ENCODE results near the gene SMAGP. TPM values are rescaled to one million over a fixed set of nuclear protein-coding genes. Genes with fewer than 3 reads are reported as not detected.

The SMAGP gene
- total RNA-seq, 2 experiments from 2014 or later = 2.5 to 3.0 TPM

DNA sequence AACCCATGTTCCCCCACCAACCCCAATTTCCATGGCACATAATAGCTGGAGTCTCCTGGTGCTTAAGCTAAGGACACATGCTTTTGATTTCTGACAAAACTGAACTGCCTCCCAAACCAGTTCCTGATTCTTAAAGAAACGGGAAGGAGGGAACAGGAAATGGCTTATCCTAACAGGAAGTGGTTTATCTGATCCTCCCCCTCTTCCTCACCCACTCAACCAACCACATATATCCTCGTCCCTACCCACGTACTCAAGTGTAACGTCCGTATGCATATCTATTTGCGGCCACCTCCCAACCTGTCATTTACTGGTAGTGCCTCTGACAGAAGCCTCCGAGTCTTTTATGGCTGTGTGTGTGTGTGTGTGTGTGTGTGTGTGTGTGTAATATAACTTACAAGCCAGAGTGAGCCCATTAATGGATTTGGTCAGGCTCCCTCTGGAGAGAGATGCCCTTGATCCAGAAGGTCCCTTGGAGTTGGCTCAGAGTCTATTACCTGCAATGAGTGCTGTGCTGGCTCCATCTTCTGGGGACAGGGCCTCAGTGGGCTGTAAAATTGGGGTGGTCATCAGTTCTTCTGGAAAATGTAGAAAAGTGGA, 23.9 kb downstream of the SMAGP start:
- Histone ChIP-seq H3K9me3 (ENCODE audit: control insufficient read depth in 1 of 2, insufficient read depth in 1 of 2, low read length in 2 of 2) (no peaks in the 10 kb centered on the region), H3K27ac (ENCODE audit: low read depth in 1 of 2, low read length in 2 of 2) (peak overlapping the region; percentile 55 to 74), H3K4me1 (ENCODE audit: insufficient read depth, low read length) (peaks cover 53% of the 10 kb centered on the region), H3K4me3 (ENCODE audit: low read length) (no peak overlapping the region), H3K36me3 (ENCODE audit: insufficient read depth, low read length) (peaks cover 28% of the 10 kb centered on the region), H3K27me3 (ENCODE audit: control insufficient read depth in 1 of 2, insufficient read depth in 2 of 2, low read length in 2 of 2) (no peaks in the 10 kb centered on the region)
- ChIA-PET POLR2A (interaction anchor here (1.2 to 3.4 kb wide), 5 partner anchors 7 to 197 kb away, joined by 4 to 39 read pairs (median 7); partner anchors contain the start of genes DAZAP2, POU6F1 and SMAGP), CTCF (no interaction called here)
- intact Hi-C loops (cut with DNase I, micrococcal nuclease) = loop anchor here in 1 of 2 experiments (10.0 kb wide), 1 partner anchor 482 kb away; the partner anchor contains the start of gene ATF1
- TF ChIP-seq, protein P1, sequence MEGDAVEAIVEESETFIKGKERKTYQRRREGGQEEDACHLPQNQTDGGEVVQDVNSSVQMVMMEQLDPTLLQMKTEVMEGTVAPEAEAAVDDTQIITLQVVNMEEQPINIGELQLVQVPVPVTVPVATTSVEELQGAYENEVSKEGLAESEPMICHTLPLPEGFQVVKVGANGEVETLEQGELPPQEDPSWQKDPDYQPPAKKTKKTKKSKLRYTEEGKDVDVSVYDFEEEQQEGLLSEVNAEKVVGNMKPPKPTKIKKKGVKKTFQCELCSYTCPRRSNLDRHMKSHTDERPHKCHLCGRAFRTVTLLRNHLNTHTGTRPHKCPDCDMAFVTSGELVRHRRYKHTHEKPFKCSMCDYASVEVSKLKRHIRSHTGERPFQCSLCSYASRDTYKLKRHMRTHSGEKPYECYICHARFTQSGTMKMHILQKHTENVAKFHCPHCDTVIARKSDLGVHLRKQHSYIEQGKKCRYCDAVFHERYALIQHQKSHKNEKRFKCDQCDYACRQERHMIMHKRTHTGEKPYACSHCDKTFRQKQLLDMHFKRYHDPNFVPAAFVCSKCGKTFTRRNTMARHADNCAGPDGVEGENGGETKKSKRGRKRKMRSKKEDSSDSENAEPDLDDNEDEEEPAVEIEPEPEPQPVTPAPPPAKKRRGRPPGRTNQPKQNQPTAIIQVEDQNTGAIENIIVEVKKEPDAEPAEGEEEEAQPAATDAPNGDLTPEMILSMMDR (IDR thresholded peaks at IDR 0.05) = no peak
- peak; percentile 78 for ATAC-seq (ENCODE audit: poor library complexity)
- Mint-ChIP-seq H3K27me3 (no peaks in the 10 kb centered on the region), H3K27ac (peak overlapping the region; percentile 84), H3K9me3 (no peaks in the 10 kb centered on the region), H3K4me1 (ENCODE audit: low read depth) (peaks cover 67% of the 10 kb centered on the region), H3K36me3 (ENCODE audit: low read depth) (peaks cover 46% of the 10 kb centered on the region), H3K4me3 (peak overlapping the region; percentile 4)
- peak in 8 of 14 experiments; percentile 7 to 72 (median 44) for DNase-seq

DNA sequence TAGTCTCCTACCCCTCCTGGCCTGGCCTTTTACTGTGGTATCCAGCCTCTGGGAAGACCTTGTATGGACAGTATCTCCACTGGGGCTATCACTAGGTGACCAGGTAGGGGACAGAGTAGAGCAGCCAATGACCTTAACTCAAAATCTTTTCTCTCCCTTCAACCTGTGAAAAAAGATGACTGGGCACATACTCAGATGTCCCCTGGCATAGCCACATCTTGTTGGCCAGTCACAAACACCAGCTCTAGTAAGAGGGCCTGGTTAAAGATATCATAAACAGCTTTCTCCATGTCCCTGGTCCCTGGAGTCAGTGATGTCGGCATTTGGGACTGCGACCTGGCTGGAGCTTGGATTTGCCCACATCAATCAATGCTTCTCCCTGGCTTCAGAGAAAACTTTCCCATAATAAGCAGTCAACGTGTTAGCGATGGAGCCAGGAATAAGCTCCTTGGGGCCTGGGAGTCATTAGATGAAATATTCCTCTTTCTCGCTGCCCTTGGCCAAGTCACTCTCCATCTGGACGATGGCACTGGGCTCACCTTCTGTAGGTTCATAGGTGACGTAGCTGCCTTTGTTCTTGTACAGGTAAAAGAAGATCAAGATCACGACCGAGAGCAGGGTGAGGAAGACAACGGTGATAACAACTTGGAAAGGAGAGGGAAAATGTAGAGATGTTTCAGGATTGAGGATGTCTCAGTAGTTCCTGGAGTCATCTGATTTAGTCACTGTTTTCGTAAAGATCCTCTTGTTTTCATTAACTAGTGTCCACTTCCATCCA, 24.6 kb downstream of the SMAGP start:
- H3K4me1 Mint-ChIP-seq (ENCODE audit: low read depth) = peaks cover 72% of the 10 kb centered on the region
- peak overlapping the region; percentile 84 for H3K27ac Mint-ChIP-seq
- no peak overlapping the region for H3K4me3 ChIP-seq (ENCODE audit: low read length)
- peaks cover 59% of the 10 kb centered on the region for H3K4me1 ChIP-seq (ENCODE audit: insufficient read depth, low read length)
- H3K27ac ChIP-seq (ENCODE audit: low read depth in 1 of 2, low read length in 2 of 2) = peak overlapping the region; percentile 55 to 74
- peaks cover 35% of the 10 kb centered on the region for H3K36me3 ChIP-seq (ENCODE audit: insufficient read depth, low read length)
- ATAC-seq (ENCODE audit: poor library complexity) = peak; percentile 7
- H3K9me3 ChIP-seq (ENCODE audit: control insufficient read depth in 1 of 2, insufficient read depth in 1 of 2, low read length in 2 of 2) = no peaks in the 10 kb centered on the region
- no peaks in the 10 kb centered on the region for H3K27me3 Mint-ChIP-seq
- DNase-seq = no peak
- POLR2A ChIA-PET = interaction anchor here (1.2 to 3.4 kb wide), 4 partner anchors 9 to 197 kb away, joined by 4 to 39 read pairs (median 6); partner anchors contain the start of genes POU6F1 and SMAGP
- no peaks in the 10 kb centered on the region for H3K27me3 ChIP-seq (ENCODE audit: control insufficient read depth in 1 of 2, insufficient read depth in 2 of 2, low read length in 2 of 2)
- no peaks in the 10 kb centered on the region for H3K9me3 Mint-ChIP-seq
- intact Hi-C loops (cut with DNase I, micrococcal nuclease) = loop anchor here in 1 of 2 experiments (10.0 kb wide), 1 partner anchor 481 kb away; the partner anchor contains the start of gene ATF1
- CTCF ChIA-PET = interaction anchor here (1.0 kb wide), 1 partner anchor 17 kb away, joined by 4 read pairs; no protein-coding TSS in a partner anchor
- peak overlapping the region; percentile 4 for H3K4me3 Mint-ChIP-seq
- TF ChIP-seq, protein P1 (IDR thresholded peaks at IDR 0.05) = no peak
- H3K36me3 Mint-ChIP-seq (ENCODE audit: low read depth) = peaks cover 53% of the 10 kb centered on the region

DNA sequence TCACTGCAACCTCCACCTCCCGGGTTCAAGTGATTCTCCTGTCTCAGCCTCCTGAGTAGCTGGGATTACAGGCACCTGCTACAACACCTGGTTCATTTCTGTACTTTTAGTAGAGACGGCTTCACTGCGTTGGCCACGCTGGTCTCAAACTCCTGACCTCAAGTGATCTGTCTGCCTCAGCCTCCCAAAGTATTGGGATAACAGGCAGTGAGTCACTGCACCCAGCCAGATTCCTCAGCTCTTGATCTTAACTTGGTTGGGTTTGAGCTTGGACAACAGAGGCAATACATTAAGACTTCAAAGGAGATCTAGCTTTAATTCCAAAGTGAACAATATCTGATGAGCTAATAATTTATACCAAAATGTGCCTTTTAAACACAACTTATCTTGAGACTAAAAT, 25.9 kb downstream of the SMAGP start:
- H3K27me3 Mint-ChIP-seq = no peaks in the 10 kb centered on the region
- Histone ChIP-seq H3K4me3 (ENCODE audit: low read length) (no peak overlapping the region), H3K27me3 (ENCODE audit: control insufficient read depth in 1 of 2, insufficient read depth in 2 of 2, low read length in 2 of 2) (no peaks in the 10 kb centered on the region), H3K4me1 (ENCODE audit: insufficient read depth, low read length) (peaks cover 69% of the 10 kb centered on the region), H3K27ac (ENCODE audit: low read depth in 1 of 2, low read length in 2 of 2) (no peak overlapping the region), H3K9me3 (ENCODE audit: control insufficient read depth in 1 of 2, insufficient read depth in 1 of 2, low read length in 2 of 2) (no peaks in the 10 kb centered on the region), H3K36me3 (ENCODE audit: insufficient read depth, low read length) (peaks cover 44% of the 10 kb centered on the region)
- H3K4me3 Mint-ChIP-seq = peak overlapping the region; percentile 1
- TF ChIP-seq, protein P1 (IDR thresholded peaks at IDR 0.05) = no peak
- peak overlapping the region; percentile 44 for H3K27ac Mint-ChIP-seq
- ATAC-seq (ENCODE audit: poor library complexity) (no peak), DNase-seq (no peak)
- H3K4me1 Mint-ChIP-seq (ENCODE audit: low read depth) = peaks cover 82% of the 10 kb centered on the region
- peaks cover 65% of the 10 kb centered on the region for H3K36me3 Mint-ChIP-seq (ENCODE audit: low read depth)
- ChIA-PET CTCF (interaction anchor here (0.6 to 1.5 kb wide), 3 partner anchors 26 to 360 kb away, joined by 3 to 5 read pairs (median 4); partner anchors contain the start of gene POU6F1), POLR2A (interaction anchor here (0.9 to 3.4 kb wide), 3 partner anchors 9 to 97 kb away, joined by 3 to 39 read pairs (median 7); partner anchors contain the start of gene POU6F1)
- H3K9me3 Mint-ChIP-seq = no peaks in the 10 kb centered on the region
- intact Hi-C loops (cut with DNase I, micrococcal nuclease) = loop anchor here in 1 of 2 experiments (10.0 kb wide), 1 partner anchor 479 kb away; the partner anchor contains the start of gene ATF1
